PFSK-1 (cell line): ENCODE data around the gene PNLIPRP1.

Experiments used
- FOXP2 ChIP-seq: optimal IDR thresholded peaks from 2 replicates; pipeline ENCODE3; 2011; ENCODE audit warnings: borderline replicate concordance, control low read depth, inconsistent platforms; ENCODE audit not compliant: insufficient read depth; ENCODE audit errors: extremely low read length, extremely low read depth
- POLR2AphosphoS5 ChIP-seq: IDR thresholded peaks from 2 replicates; pipeline ENCODE4 v1.6.1; 2012; ENCODE audit warnings: low read depth, mild to moderate bottlenecking, control low read depth, low read length, moderate library complexity
- SIN3A ChIP-seq: IDR thresholded peaks from 2 replicates; pipeline ENCODE4 v1.6.1; 2012; ENCODE audit warnings: mild to moderate bottlenecking, low read length, moderate library complexity, borderline replicate concordance; ENCODE audit not compliant: insufficient read depth
- TAF1 ChIP-seq: IDR thresholded peaks from 2 replicates; pipeline ENCODE4 v1.6.1; 2012; ENCODE audit warnings: low read length, control low read depth, borderline replicate concordance; ENCODE audit not compliant: insufficient read depth
- TF ChIP-seq, protein P1 (sequence below), 2 experiments: IDR thresholded peaks; 2 replicates each; pipeline versions ENCODE4 v1.6.1 to v1.8.0; 2011 to 2012; ENCODE audit warnings: low read depth in 2 of 2, low read length in 2 of 2, control low read depth in 1 of 2, inconsistent platforms in 1 of 2, mild to moderate bottlenecking in 1 of 2, moderate library complexity in 1 of 2; ENCODE audit not compliant: insufficient read depth in 1 of 2

Gene PNLIPRP1

DNA sequence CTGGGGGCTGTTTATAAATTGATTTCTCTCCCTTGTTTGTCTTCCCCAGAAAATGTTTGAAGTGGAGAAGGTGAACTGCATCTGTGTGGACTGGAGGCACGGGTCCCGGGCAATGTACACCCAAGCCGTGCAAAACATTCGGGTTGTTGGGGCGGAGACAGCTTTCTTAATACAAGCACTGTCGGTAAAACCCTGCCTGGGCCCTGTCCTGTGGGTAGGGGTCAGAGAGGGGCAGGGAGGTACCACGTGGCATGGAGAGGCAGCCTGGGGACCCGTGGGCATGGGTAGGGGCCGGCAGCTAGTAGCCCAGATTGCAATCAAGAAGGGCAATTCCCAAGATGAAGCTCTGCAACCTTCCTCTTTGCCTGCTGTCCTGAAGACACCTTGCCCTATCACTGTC, 36.1 kb downstream of the PNLIPRP1 start:
- TF ChIP-seq TAF1 (no peak), FOXP2 (no peak), POLR2AphosphoS5 (no peak), SIN3A (no peak)

DNA sequence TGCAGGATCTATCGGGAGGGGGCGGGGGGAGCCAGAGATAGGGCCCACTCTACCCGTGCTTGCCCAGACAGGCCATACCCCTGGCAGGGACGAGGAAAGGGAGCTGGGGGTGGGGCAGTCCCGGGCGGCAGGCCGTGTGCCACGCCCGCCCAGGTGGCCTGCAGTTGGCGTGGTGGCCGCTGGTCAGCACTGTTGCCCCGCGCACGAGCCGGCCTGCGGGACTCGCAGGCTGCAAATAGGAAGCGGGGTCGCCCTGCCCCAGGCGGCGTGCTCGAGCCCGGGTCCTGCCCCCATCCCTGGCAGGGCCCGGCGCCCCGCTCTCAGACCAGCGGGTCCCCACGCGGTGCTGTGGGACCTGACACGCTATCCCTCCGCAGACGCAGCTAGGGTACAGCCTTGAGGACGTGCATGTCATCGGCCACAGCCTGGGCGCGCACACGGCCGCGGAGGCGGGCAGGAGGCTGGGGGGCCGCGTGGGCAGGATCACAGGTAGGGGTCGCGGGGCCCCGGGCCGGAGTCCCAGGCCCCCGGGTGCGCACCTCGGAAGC, 36.7 kb downstream of the PNLIPRP1 start:
- TF ChIP-seq FOXP2 (no peak), SIN3A (no peak), POLR2AphosphoS5 (no peak), TAF1 (no peak)
- TF ChIP-seq, protein P1, sequence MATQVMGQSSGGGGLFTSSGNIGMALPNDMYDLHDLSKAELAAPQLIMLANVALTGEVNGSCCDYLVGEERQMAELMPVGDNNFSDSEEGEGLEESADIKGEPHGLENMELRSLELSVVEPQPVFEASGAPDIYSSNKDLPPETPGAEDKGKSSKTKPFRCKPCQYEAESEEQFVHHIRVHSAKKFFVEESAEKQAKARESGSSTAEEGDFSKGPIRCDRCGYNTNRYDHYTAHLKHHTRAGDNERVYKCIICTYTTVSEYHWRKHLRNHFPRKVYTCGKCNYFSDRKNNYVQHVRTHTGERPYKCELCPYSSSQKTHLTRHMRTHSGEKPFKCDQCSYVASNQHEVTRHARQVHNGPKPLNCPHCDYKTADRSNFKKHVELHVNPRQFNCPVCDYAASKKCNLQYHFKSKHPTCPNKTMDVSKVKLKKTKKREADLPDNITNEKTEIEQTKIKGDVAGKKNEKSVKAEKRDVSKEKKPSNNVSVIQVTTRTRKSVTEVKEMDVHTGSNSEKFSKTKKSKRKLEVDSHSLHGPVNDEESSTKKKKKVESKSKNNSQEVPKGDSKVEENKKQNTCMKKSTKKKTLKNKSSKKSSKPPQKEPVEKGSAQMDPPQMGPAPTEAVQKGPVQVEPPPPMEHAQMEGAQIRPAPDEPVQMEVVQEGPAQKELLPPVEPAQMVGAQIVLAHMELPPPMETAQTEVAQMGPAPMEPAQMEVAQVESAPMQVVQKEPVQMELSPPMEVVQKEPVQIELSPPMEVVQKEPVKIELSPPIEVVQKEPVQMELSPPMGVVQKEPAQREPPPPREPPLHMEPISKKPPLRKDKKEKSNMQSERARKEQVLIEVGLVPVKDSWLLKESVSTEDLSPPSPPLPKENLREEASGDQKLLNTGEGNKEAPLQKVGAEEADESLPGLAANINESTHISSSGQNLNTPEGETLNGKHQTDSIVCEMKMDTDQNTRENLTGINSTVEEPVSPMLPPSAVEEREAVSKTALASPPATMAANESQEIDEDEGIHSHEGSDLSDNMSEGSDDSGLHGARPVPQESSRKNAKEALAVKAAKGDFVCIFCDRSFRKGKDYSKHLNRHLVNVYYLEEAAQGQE (IDR thresholded peaks at IDR 0.05; ENCODE audit: insufficient read depth in 1 of 2, low read depth in 2 of 2, low read length in 2 of 2): no peak

DNA sequence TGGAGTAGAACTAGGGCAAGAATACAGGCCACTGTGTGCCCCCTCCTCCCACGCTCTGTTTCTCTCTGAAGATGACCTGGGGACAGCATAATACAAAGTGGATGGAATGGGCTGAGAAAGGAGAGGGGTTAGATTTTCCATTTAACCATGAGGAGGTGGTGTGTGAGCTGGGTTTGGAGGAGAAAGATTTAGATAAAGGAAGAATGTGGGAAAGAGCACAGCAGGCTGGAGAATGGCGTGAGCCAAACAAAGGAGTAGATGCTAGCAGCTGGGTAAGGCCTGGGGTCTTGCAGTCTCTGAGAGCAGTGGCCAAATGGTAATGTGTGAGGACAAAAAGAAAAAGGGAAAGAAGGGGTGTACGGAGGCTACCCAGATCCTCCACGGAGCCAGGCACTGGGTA, 38.6 kb downstream of the PNLIPRP1 start:
- TF ChIP-seq, protein P1 (IDR thresholded peaks at IDR 0.05; ENCODE audit: insufficient read depth in 1 of 2, low read depth in 2 of 2, low read length in 2 of 2): no peak
- TF ChIP-seq POLR2AphosphoS5: no peak
- no peak for TF ChIP-seq SIN3A
- no peak for TF ChIP-seq TAF1
- TF ChIP-seq FOXP2: no peak

DNA sequence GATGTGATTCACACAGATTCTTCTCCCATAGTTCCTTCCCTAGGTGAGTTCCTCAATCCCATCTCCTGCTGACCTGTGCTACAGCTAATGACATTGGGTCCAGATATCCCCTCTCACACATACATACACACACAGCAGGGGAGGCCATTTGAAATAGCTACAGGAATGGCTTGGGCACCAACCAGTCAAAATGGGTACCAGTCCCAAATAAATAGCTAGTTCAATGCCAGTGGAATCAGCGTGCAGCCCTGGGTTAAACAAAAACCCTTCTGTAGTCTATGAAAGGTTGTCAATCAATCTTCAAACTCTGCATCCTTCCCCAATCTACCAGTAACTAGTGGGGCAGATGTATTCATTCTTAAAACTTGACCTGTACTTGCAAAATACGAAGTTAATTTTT, 39.3 kb downstream of the PNLIPRP1 start:
- TF ChIP-seq, protein P1 (IDR thresholded peaks at IDR 0.05; ENCODE audit: insufficient read depth in 1 of 2, low read depth in 2 of 2, low read length in 2 of 2): no peak
- TF ChIP-seq POLR2AphosphoS5 (no peak), FOXP2 (no peak), SIN3A (no peak), TAF1 (no peak)

DNA sequence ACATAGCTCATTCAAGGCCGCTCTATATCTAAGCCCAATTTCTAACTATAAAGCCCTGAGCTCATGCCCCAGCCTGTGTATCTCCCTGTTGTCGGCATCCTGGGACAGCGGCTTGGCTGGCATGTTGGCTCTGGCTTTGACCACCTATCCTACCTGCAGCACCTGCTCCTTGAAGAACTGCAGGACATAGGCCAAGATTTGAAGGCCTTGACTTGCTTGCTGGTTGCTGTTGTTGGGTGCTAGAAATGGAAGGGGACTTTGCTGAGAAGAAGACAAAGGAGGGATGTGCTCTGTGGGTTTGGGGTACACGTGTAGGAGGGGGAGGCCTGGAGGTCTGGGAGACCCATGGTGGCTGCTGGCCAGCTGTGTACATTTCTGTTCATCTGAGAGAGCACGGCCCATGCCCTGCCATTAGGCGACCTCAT, 41.1 kb downstream of the PNLIPRP1 start:
- TF ChIP-seq SIN3A (no peak), FOXP2 (no peak), POLR2AphosphoS5 (no peak), TAF1 (no peak)
- TF ChIP-seq, protein P1 (IDR thresholded peaks at IDR 0.05; ENCODE audit: insufficient read depth in 1 of 2, low read depth in 2 of 2, low read length in 2 of 2): no peak
